Naive thymus-derived CD8-positive, alpha-beta T cell (primary cell): Measurements from ENCODE around the gene INPP5A. TPM values are rescaled to one million over a fixed set of nuclear protein-coding genes. Genes with fewer than 3 reads are reported as not detected.

Experiments
- ATAC-seq, 2 donors: fragments of 150-1000 bp; cut with Tn5 transposase in 1 of 2; sonication (Bioruptor Pico), chemical (Tn5 transposase) in 1 of 2; 1 replicate in 1 of 2; 2 replicates in 1 of 2; pipeline ENCODE4 v1.10.0; 2021; ENCODE audit warnings: mild to moderate bottlenecking in 2 of 2, moderate library complexity in 2 of 2
- POLR2A ChIA-PET: fragments of 350-600 bp; sonication (Branson Sonifier 250); formaldehyde crosslinking; loops from one replicate; lab custom pipeline; 2021; ENCODE audit warnings: antibody characterized with exemption; lab: Charles Lee
- DNase-seq, 10 donors: peaks; one replicate each; pipeline versions ENCODE4 v3.0.0 to v3.0.0-alpha.2; 2020 to 2022
- H3K27ac Mint-ChIP-seq, 10 donors: one replicate each; pipeline ENCODE4 v1.8.0; 2020 to 2022; ENCODE audit warnings: mild to moderate bottlenecking in 10 of 10, mixed read lengths in 10 of 10, moderate library complexity in 4 of 10, inconsistent platforms in 1 of 10
- H3K27me3 Mint-ChIP-seq, 5 donors: one replicate each; pipeline ENCODE4 v1.8.0; 2021 to 2022; ENCODE audit warnings: mixed read lengths in 5 of 5
- H3K36me3 Mint-ChIP-seq, 3 donors: one replicate each; pipeline ENCODE4 v1.8.0; 2020 to 2022; ENCODE audit warnings: mixed read lengths in 3 of 3, mild to moderate bottlenecking in 2 of 3, inconsistent platforms in 1 of 3
- H3K4me1 Mint-ChIP-seq, 4 donors: one replicate each; pipeline ENCODE4 v1.8.0; 2021 to 2022; ENCODE audit warnings: mixed read lengths in 4 of 4
- H3K4me3 Mint-ChIP-seq, 10 donors: one replicate each; pipeline ENCODE4 v1.8.0; 2020 to 2022; ENCODE audit warnings: mild to moderate bottlenecking in 10 of 10, mixed read lengths in 10 of 10, moderate library complexity in 6 of 10, inconsistent platforms in 1 of 10
- H3K9me3 Mint-ChIP-seq, 9 donors: one replicate each; pipeline ENCODE4 v1.8.0; 2020 to 2022; ENCODE audit warnings: mixed read lengths in 9 of 9, mild to moderate bottlenecking in 3 of 9, inconsistent platforms in 1 of 9, moderate library complexity in 1 of 9
- polyA plus RNA-seq, 3 donors: library from polyadenylated mRNA; unstranded; fragments of 300-500 nt; fragmentation: Illumina TruSeq; gene quantifications; one replicate each; pipeline ENCODE4 v1.2.3, GENCODE V29; 2021
- total RNA-seq, 8 experiments: library from RNA in 2 of 8; stranded (reverse) in 2 of 8; gene quantifications; one replicate each; pipeline ENCODE4 v1.2.3 and lab custom pipeline; 2021 to 2026

Gene INPP5A
- total and polyA plus RNA-seq, 5 experiments from 2014 or later, result 0.51 to 33.7 (median 3.9) TPM

- H3K27ac Mint-ChIP-seq, result no peak overlapping the region
- peaks cover 15 to 63% (median 43%) of the 10 kb centered on the region in 3 donors for H3K36me3 Mint-ChIP-seq
Measured at GRCh38 chr10:132779549-132780294, 242.1 kb downstream of the INPP5A start.

GRCh38 chr10:132780356-132780755 lies 242.8 kb downstream of the INPP5A start:
- H3K9me3 Mint-ChIP-seq, result peaks cover 0 to 8% (median 0%) of the 10 kb centered on the region in 9 donors
- H3K36me3 Mint-ChIP-seq, result peaks cover 15 to 63% (median 43%) of the 10 kb centered on the region in 3 donors
- H3K27me3 Mint-ChIP-seq, result peaks cover 0 to 12% (median 3%) of the 10 kb centered on the region in 5 donors
- ATAC-seq (no peak), DNase-seq (no peak)
- no peak overlapping the region for H3K4me3 Mint-ChIP-seq
- no peak overlapping the region for H3K27ac Mint-ChIP-seq
- peaks cover 0 to 4% (median under 1%) of the 10 kb centered on the region in 4 donors for H3K4me1 Mint-ChIP-seq
- POLR2A ChIA-PET, result no interaction called here

More at GRCh38 chr10:132779549-132780294, 242.1 kb downstream of the INPP5A start:
- Mint-ChIP-seq H3K9me3 (peaks cover 0 to 8% (median 0%) of the 10 kb centered on the region in 9 donors), H3K27me3 (peaks cover 0 to 11% (median 3%) of the 10 kb centered on the region in 5 donors), H3K4me1 (peaks cover 0 to 4% (median under 1%) of the 10 kb centered on the region in 4 donors), H3K4me3 (no peak overlapping the region)
- POLR2A ChIA-PET, result no interaction called here
- ATAC-seq, result no peak
- no peak for DNase-seq

GRCh38 chr10:132781556-132781955 lies 244.0 kb downstream of the INPP5A start:
- Mint-ChIP-seq H3K4me1 (peaks cover 0 to 4% (median under 1%) of the 10 kb centered on the region in 4 donors), H3K4me3 (no peak overlapping the region), H3K27ac (no peak overlapping the region), H3K36me3 (peaks cover 15 to 62% (median 38%) of the 10 kb centered on the region in 3 donors), H3K27me3 (peaks cover 0 to 13% (median 3%) of the 10 kb centered on the region in 5 donors), H3K9me3 (peaks cover 0 to 8% (median 0%) of the 10 kb centered on the region in 9 donors)
- DNase-seq, result no peak
- ATAC-seq, result no peak
- POLR2A ChIA-PET, result no interaction called here

- Mint-ChIP-seq H3K27ac (peak overlapping the region in 1 of 10 donors; percentile 30), H3K36me3 (peaks cover 15 to 50% (median 36%) of the 10 kb centered on the region in 3 donors), H3K4me1 (peaks cover 0 to 4% (median under 1%) of the 10 kb centered on the region in 4 donors), H3K27me3 (peaks cover 0 to 12% (median 3%) of the 10 kb centered on the region in 5 donors), H3K9me3 (peaks cover 0 to 8% (median 0%) of the 10 kb centered on the region in 9 donors), H3K4me3 (peak overlapping the region in 7 of 10 donors; percentile 18 to 62 (median 36))
- POLR2A ChIA-PET, result no interaction called here
- DNase-seq (no peak), ATAC-seq (no peak)
Measured at GRCh38 chr10:132783165-132783939, 245.8 kb downstream of the INPP5A start.

GRCh38 chr10:132783940-132784865 lies 246.6 kb downstream of the INPP5A start:
- DNase-seq, result no peak
- peaks cover 0 to 15% (median 3%) of the 10 kb centered on the region in 5 donors for H3K27me3 Mint-ChIP-seq
- peaks cover 0 to 4% (median under 1%) of the 10 kb centered on the region in 4 donors for H3K4me1 Mint-ChIP-seq

GRCh38 chr10:132784866-132785722 lies 247.5 kb downstream of the INPP5A start:
- Mint-ChIP-seq H3K36me3 (peaks cover 15 to 37% (median 30%) of the 10 kb centered on the region in 3 donors), H3K4me3 (no peak overlapping the region), H3K4me1 (peaks cover 0 to 4% (median under 1%) of the 10 kb centered on the region in 4 donors), H3K27ac (no peak overlapping the region), H3K27me3 (peaks cover 0 to 21% (median 4%) of the 10 kb centered on the region in 5 donors), H3K9me3 (peaks cover 0 to 8% (median 0%) of the 10 kb centered on the region in 9 donors)
- POLR2A ChIA-PET, result no interaction called here
- DNase-seq, result no peak
- no peak for ATAC-seq

More at GRCh38 chr10:132783940-132784865, 246.6 kb downstream of the INPP5A start:
- Mint-ChIP-seq H3K36me3 (peaks cover 15 to 45% (median 35%) of the 10 kb centered on the region in 3 donors), H3K4me3 (peak overlapping the region in 3 of 10 donors; percentile 38 to 56 (median 38)), H3K9me3 (peaks cover 0 to 8% (median 0%) of the 10 kb centered on the region in 9 donors), H3K27ac (no peak overlapping the region)
- ATAC-seq, result no peak
- POLR2A ChIA-PET, result no interaction called here

GRCh38 chr10:132785723-132786475 lies 248.3 kb downstream of the INPP5A start, which contains the start of gene NKX6-2:
TSS of gene NKX6-2 (minus strand) at chr10:132786147. CDS start at chr10:132785948, 199 bp downstream.
- POLR2A ChIA-PET, result no interaction called here
- peaks cover 0 to 8% (median 0%) of the 10 kb centered on the region in 9 donors for H3K9me3 Mint-ChIP-seq
- peak within 1 kb of the TSS in 2 of 10 donors; percentile 30 to 38 for H3K4me3 Mint-ChIP-seq
- ATAC-seq, result no peak
- no peak for DNase-seq
- peaks cover 15 to 30% (median 26%) of the 10 kb centered on the region in 3 donors for H3K36me3 Mint-ChIP-seq
- no peak within 1 kb of the TSS for H3K27ac Mint-ChIP-seq
- peaks cover 0 to 4% (median under 1%) of the 10 kb centered on the region in 4 donors for H3K4me1 Mint-ChIP-seq
- peaks cover 0 to 29% (median 4%) of the 10 kb centered on the region in 5 donors for H3K27me3 Mint-ChIP-seq

- Mint-ChIP-seq H3K27me3 (peaks cover 0 to 30% (median 4%) of the 10 kb centered on the region in 5 donors), H3K36me3 (peaks cover 15 to 25% (median 21%) of the 10 kb centered on the region in 3 donors), H3K4me1 (peaks cover 0 to 4% (median under 1%) of the 10 kb centered on the region in 4 donors), H3K27ac (no peak overlapping the region), H3K9me3 (peaks cover 0 to 8% (median 0%) of the 10 kb centered on the region in 9 donors), H3K4me3 (peak overlapping the region in 1 of 10 donors; percentile 30)
- POLR2A ChIA-PET, result no interaction called here
- ATAC-seq, result no peak
- DNase-seq, result no peak
Measured at GRCh38 chr10:132786476-132786883, 248.9 kb downstream of the INPP5A start.

GRCh38 chr10:132786884-132787494 lies 249.4 kb downstream of the INPP5A start:
- H3K36me3 Mint-ChIP-seq, result peaks cover 11 to 20% (median 16%) of the 10 kb centered on the region in 3 donors
- H3K27me3 Mint-ChIP-seq, result peaks cover 0 to 30% (median 4%) of the 10 kb centered on the region in 5 donors
- peaks cover 0 to 8% (median 0%) of the 10 kb centered on the region in 9 donors for H3K9me3 Mint-ChIP-seq
- no peak overlapping the region for H3K4me3 Mint-ChIP-seq
- peaks cover 0 to 4% (median under 1%) of the 10 kb centered on the region in 4 donors for H3K4me1 Mint-ChIP-seq
- POLR2A ChIA-PET, result no interaction called here
- ATAC-seq (no peak), DNase-seq (no peak)
- H3K27ac Mint-ChIP-seq, result no peak overlapping the region
